Measurements from ENCODE around the gene PEX14. TPM values are rescaled to one million over a fixed set of nuclear protein-coding genes. Genes with fewer than 3 reads are reported as not detected.

PEX14 gene
- total RNA-seq, 4 donors from 2014 or later, result 8.1 to 17.8 (median 15.8) TPM

- intact Hi-C loops (cut with DNase I; ENCODE audit: low total_unique reads), result loop anchor here (5.0 kb wide), 3 partner anchors 51 to 251 kb away; no protein-coding TSS in a partner anchor
- Histone ChIP-seq H3K4me1 (peaks cover 5 to 22% of the 10 kb centered on the region in 2 donors), H3K36me3 (no peaks in the 10 kb centered on the region), H3K27me3 (no peaks in the 10 kb centered on the region), H3K9me3 (no peaks in the 10 kb centered on the region), H3K27ac (peak overlapping the region; percentile 53 to 73 (median 64)), H3K4me3 (no peak overlapping the region)
- in situ Hi-C loops (cut with MboI; ENCODE audit: low sequenced_read_pairs in 4 of 4), result no loop called here
- TF ChIP-seq, protein P1, sequence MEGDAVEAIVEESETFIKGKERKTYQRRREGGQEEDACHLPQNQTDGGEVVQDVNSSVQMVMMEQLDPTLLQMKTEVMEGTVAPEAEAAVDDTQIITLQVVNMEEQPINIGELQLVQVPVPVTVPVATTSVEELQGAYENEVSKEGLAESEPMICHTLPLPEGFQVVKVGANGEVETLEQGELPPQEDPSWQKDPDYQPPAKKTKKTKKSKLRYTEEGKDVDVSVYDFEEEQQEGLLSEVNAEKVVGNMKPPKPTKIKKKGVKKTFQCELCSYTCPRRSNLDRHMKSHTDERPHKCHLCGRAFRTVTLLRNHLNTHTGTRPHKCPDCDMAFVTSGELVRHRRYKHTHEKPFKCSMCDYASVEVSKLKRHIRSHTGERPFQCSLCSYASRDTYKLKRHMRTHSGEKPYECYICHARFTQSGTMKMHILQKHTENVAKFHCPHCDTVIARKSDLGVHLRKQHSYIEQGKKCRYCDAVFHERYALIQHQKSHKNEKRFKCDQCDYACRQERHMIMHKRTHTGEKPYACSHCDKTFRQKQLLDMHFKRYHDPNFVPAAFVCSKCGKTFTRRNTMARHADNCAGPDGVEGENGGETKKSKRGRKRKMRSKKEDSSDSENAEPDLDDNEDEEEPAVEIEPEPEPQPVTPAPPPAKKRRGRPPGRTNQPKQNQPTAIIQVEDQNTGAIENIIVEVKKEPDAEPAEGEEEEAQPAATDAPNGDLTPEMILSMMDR (IDR thresholded peaks at IDR 0.05 in 4 of 5, conservative IDR thresholded peaks at IDR 0.05 in 1 of 5), result no peak
- no peak for TF ChIP-seq POLR2A (IDR thresholded peaks at IDR 0.05)
- ATAC-seq (peak; percentile 88 to 96), DNase-seq (peak; percentile 43 to 57)
Observed at GRCh38 chr1:10610901-10611600, 136.3 kb downstream of the PEX14 start.

DNA sequence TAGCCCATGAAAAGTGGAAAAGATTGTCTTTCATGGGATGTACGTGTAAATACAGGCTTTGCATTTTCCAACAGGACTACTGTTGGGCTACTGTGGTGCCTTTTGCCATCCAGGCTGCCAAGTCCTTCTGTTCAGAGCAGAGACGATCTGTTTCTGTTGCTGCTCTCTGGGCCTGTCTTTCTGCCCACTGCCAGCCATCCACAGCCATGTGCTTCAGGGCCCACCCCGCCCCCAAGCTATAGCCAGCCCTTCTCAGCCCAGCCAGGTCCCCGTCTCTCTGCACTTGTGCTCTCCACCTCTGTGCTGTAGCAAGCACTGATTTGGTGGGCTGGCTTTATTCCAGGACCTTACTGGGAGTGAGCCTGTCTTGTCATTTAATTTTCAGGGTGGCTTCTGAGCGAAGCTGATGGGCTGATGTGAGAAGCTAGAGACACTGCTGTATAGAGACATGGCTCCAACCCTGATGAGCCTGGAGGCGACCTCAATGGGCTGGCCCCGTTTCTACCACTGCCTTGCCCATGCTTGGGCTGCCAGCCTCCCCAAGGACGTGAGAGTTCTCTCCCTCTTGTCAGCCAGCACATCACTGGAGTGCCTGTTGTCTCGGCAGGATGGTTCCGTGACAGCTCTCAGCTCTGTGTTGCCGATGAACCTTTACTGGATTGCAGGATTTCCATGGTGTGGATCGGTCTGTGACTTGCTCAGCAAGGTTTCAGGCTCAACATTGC is 137.8 kb downstream of the PEX14 start:
- intact Hi-C loops (cut with DNase I; ENCODE audit: low total_unique reads) (loop anchor here (5.0 kb wide), 3 partner anchors 50 to 250 kb away; no protein-coding TSS in a partner anchor), in situ Hi-C loops (cut with MboI; ENCODE audit: low sequenced_read_pairs in 4 of 4) (no loop called here)
- ATAC-seq (peak in 1 of 2 donors; percentile 18), DNase-seq (no peak)
- H3K27me3 ChIP-seq, result no peaks in the 10 kb centered on the region
- H3K4me1 ChIP-seq, result peaks cover 5 to 22% of the 10 kb centered on the region in 2 donors
- peak overlapping the region; percentile 3 to 73 (median 64) for H3K27ac ChIP-seq
- no peak for TF ChIP-seq POLR2A (IDR thresholded peaks at IDR 0.05)
- TF ChIP-seq, protein P1 (IDR thresholded peaks at IDR 0.05 in 4 of 5, conservative IDR thresholded peaks at IDR 0.05 in 1 of 5), result no peak
- no peaks in the 10 kb centered on the region for H3K9me3 ChIP-seq
- H3K4me3 ChIP-seq, result no peak overlapping the region
- no peaks in the 10 kb centered on the region for H3K36me3 ChIP-seq

DNA sequence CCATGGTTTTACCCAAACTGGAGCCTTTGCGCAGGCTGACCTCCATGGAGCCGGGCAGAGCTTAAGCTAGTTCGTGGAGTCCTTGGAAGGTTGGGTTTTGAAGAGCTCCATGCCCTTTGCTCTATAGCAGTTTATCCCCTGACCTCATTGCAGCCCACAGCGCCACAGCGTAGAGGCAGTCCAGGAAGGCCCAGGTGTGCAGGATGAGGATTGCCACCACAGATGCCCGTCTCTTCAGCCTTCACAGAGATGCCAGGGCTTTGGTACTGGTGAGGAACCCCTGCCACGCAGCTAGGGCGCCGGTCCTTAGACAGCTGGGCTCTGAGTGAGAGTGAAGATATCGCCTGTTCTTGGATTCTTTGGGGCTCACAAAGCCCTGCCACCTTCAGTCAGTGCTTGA is 138.6 kb downstream of the PEX14 start:
- TF ChIP-seq POLR2A (IDR thresholded peaks at IDR 0.05), result no peak
- TF ChIP-seq, protein P1 (IDR thresholded peaks at IDR 0.05 in 4 of 5, conservative IDR thresholded peaks at IDR 0.05 in 1 of 5), result no peak
- Histone ChIP-seq H3K27ac (no peak overlapping the region), H3K9me3 (no peaks in the 10 kb centered on the region), H3K36me3 (no peaks in the 10 kb centered on the region), H3K4me3 (no peak overlapping the region), H3K27me3 (no peaks in the 10 kb centered on the region), H3K4me1 (peaks cover 5 to 22% of the 10 kb centered on the region in 2 donors)
- DNase-seq, result no peak
- intact Hi-C loops (cut with DNase I; ENCODE audit: low total_unique reads) (loop anchor here (5.0 kb wide), 3 partner anchors 49 to 249 kb away; no protein-coding TSS in a partner anchor), in situ Hi-C loops (cut with MboI; ENCODE audit: low sequenced_read_pairs in 4 of 4) (no loop called here)
- no peak for ATAC-seq

DNA sequence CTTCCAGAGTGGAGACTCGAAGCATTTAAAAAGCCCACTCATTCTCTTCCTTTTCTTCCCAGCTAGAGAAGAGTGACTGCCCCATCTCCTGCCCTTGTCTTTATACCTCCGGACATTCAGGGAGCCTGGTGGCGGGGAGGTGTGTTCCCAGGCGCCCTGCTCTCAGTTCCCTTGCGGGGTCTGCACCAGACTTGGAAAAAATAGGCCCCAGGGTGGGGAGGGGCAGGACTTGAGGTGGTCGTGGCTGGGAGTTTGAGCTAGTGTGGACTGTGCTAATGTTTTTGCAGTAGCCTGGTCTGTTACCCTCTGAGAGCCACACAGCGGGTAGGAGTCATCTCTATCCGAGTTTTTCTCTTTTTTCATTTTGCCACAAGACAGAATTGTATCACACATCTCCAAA is 139.1 kb downstream of the PEX14 start:
- intact Hi-C loops (cut with DNase I; ENCODE audit: low total_unique reads), result loop anchor here (5.0 kb wide), 3 partner anchors 48 to 248 kb away; no protein-coding TSS in a partner anchor
- Histone ChIP-seq H3K36me3 (no peaks in the 10 kb centered on the region), H3K27ac (no peak overlapping the region), H3K4me3 (no peak overlapping the region), H3K4me1 (peaks cover 5 to 22% of the 10 kb centered on the region in 2 donors), H3K9me3 (no peaks in the 10 kb centered on the region), H3K27me3 (no peaks in the 10 kb centered on the region)
- DNase-seq (no peak), ATAC-seq (no peak)
- in situ Hi-C loops (cut with MboI; ENCODE audit: low sequenced_read_pairs in 4 of 4), result no loop called here
- TF ChIP-seq POLR2A (IDR thresholded peaks at IDR 0.05), result no peak
- TF ChIP-seq, protein P1 (IDR thresholded peaks at IDR 0.05 in 4 of 5, conservative IDR thresholded peaks at IDR 0.05 in 1 of 5), result no peak
